Ascending aorta (tissue), 2 donors: ENCODE data around the gene MND1. TPM values are rescaled to one million over a fixed set of nuclear protein-coding genes. Genes with fewer than 3 reads are reported as not detected.

ENCODE experiments used
- DNase-seq, 2 donors: peaks; one replicate each; pipeline ENCODE4 v3.0.0-alpha.2; 2019; ENCODE audit warnings: low spot score in 2 of 2
- H3K27ac ChIP-seq, 2 donors: fragments of 200-600 bp; sonication (generic); one replicate each; pipeline ENCODE4 v1.5.1; 2016 to 2017; ENCODE audit warnings: mild to moderate bottlenecking in 1 of 2
- H3K27me3 ChIP-seq: fragments of 200-600 bp; sonication (generic); one replicate; pipeline ENCODE4 v1.5.1; 2017
- H3K36me3 ChIP-seq, 2 donors: fragments of 200-600 bp; sonication (generic); one replicate each; pipeline ENCODE4 v1.5.1; 2016
- H3K4me1 ChIP-seq, 2 donors: fragments of 200-600 bp; sonication (generic); one replicate each; pipeline ENCODE4 v1.5.1; 2016 to 2017; ENCODE audit warnings: mild to moderate bottlenecking in 1 of 2
- H3K4me3 ChIP-seq, 2 donors: fragments of 200-600 bp; sonication (generic); one replicate each; pipeline ENCODE4 v1.5.1; 2016 to 2017; ENCODE audit warnings: mild to moderate bottlenecking in 1 of 2
- H3K9me3 ChIP-seq, 2 donors: fragments of 200-600 bp; sonication (generic); one replicate each; pipeline ENCODE4 v1.5.1; 2016
- CTCF ChIP-seq, 3 experiments: fragments of 200-600 bp in 2 of 3; fragments of 450-650 bp in 1 of 3; sonication (generic) in 2 of 3; IDR thresholded peaks; one replicate each; pipeline ENCODE4 v1.5.1; 2016 to 2019; ENCODE audit warnings: antibody characterized with exemption in 3 of 3, mild to moderate bottlenecking in 1 of 3, moderate library complexity in 1 of 3
- intact Hi-C: fragments of 100-400 bp; cut with DNase I; formaldehyde crosslinking; loops from one replicate; pipeline ENCODE4 v1.15.1; 2023
- total RNA-seq: library from RNA; depleted of rRNA; stranded (reverse); fragments of >200 nt; gene quantifications from one replicate; pipeline ENCODE4 v1.1.0, GENCODE V29; 2016

The MND1 gene
- total RNA-seq, 1 donor from 2014 or later: not detected

DNA sequence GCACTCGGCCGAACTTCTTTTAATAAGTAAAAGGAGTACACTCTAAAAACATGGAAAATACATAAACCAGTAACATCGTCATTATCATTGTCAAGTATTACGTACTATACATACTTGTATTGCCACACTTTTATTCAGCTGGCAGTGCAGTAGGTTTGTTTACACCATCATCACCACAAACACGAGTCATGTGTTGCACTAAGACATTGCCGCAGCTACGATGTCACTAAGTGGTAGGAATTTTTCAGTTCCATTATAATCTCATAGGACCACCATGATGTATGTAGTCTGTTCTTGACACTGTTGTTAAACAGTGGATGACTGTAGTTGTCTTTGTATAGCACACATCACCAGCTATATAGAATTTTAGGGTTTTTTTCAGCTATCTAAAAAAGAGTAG, 73.6 kb downstream of the MND1 start:
- no peaks in the 10 kb centered on the region for H3K9me3 ChIP-seq
- intact Hi-C loops: no loop called here
- no peak overlapping the region for H3K27ac ChIP-seq
- no peaks in the 10 kb centered on the region for H3K36me3 ChIP-seq
- H3K4me1 ChIP-seq: no peaks in the 10 kb centered on the region
- no peak overlapping the region for H3K4me3 ChIP-seq
- H3K27me3 ChIP-seq: no peaks in the 10 kb centered on the region
- no peak for DNase-seq
- no peak for TF ChIP-seq CTCF (IDR thresholded peaks at IDR 0.05)

GRCh38 chr4:153418558-153418957, 74.1 kb downstream of the MND1 start:
- Histone ChIP-seq H3K27me3 (no peaks in the 10 kb centered on the region), H3K36me3 (no peaks in the 10 kb centered on the region), H3K4me1 (no peaks in the 10 kb centered on the region), H3K27ac (no peak overlapping the region), H3K9me3 (no peaks in the 10 kb centered on the region), H3K4me3 (no peak overlapping the region)
- intact Hi-C loops: no loop called here
- no peak for TF ChIP-seq CTCF (IDR thresholded peaks at IDR 0.05)
- no peak for DNase-seq

GRCh38 chr4:153419029-153419428, 74.5 kb downstream of the MND1 start:
- intact Hi-C loops: no loop called here
- no peaks in the 10 kb centered on the region for H3K36me3 ChIP-seq
- TF ChIP-seq CTCF (IDR thresholded peaks at IDR 0.05): no peak
- H3K27ac ChIP-seq: no peak overlapping the region
- H3K4me1 ChIP-seq: no peaks in the 10 kb centered on the region
- no peaks in the 10 kb centered on the region for H3K9me3 ChIP-seq
- no peak overlapping the region for H3K4me3 ChIP-seq
- no peak for DNase-seq
- no peaks in the 10 kb centered on the region for H3K27me3 ChIP-seq

DNA sequence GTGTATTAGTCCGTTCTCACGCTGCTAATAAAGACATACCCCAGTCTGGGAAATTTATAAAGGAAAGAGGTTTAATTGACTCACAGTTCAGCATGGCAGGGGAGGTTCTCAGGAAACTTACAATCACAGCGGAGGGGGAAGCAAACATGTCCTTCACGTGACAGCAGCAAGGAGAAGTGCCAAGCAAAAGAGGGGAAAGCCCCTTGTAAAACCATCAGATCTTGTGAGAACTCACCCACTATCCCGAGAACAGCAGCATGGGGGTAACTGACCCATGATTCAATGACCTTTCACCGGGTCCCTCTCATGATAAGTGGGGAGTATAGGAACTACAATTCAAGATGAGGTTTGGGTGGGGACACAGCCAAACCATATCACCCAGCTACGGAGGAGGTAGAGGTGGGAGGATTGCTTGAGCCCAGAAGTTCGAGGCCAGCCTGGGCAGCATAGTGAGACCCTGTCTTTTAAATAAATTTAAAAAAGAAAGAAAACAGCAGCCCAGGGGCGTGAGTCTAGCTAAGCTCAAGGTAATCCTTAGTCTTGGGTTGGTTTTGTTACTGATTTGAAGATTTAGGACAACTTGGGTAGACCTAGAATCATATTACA, 75.3 kb downstream of the MND1 start:
- Histone ChIP-seq H3K4me3 (no peak overlapping the region), H3K9me3 (no peaks in the 10 kb centered on the region), H3K27ac (no peak overlapping the region), H3K36me3 (no peaks in the 10 kb centered on the region), H3K4me1 (no peaks in the 10 kb centered on the region), H3K27me3 (no peaks in the 10 kb centered on the region)
- intact Hi-C loops: no loop called here
- DNase-seq: no peak
- TF ChIP-seq CTCF (IDR thresholded peaks at IDR 0.05): no peak

DNA sequence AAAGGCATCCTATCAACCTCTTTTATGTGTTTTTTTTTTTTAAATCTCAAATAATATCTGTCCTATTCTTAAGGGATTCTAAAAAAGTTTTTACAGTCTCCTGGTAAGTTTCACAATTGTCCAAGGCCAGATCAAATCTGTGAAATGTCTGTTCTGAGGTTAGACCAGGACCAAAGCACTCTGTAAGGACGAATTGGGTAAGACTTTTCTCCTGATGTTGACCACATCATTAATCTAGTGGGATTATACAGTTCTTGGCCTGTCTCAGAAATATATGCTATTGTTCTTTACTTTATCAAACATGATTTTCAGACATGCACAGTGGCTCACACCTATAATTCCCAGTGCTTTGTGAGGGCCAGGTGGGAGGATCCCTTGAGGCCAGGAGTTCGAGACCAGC, 75.9 kb downstream of the MND1 start:
- no peak overlapping the region for H3K27ac ChIP-seq
- no peak overlapping the region for H3K4me3 ChIP-seq
- TF ChIP-seq CTCF (IDR thresholded peaks at IDR 0.05): no peak
- no peak for DNase-seq
- intact Hi-C loops: no loop called here
- no peaks in the 10 kb centered on the region for H3K4me1 ChIP-seq
- H3K9me3 ChIP-seq: no peaks in the 10 kb centered on the region
- H3K27me3 ChIP-seq: no peaks in the 10 kb centered on the region
- H3K36me3 ChIP-seq: no peaks in the 10 kb centered on the region

DNA sequence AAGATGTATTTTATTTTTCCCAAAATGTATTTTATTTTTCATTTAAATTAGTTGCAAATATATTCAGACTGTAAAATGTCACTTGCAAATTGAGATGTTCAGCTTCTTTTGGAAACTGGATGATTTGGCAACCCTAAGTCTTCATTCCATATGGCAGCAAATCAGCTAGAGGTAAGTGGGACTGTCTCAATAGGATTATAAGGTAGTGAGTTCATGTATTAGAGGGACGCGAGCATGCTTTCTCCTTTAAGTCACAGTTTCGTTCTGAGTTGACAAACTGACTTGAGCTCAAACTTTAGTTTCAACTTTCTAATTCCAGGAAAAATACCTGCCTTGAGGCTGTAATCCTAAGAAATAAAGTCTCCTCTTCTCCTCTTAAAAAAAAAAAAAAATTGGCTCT, 77.5 kb downstream of the MND1 start:
- no peaks in the 10 kb centered on the region for H3K27me3 ChIP-seq
- no peaks in the 10 kb centered on the region for H3K36me3 ChIP-seq
- no peaks in the 10 kb centered on the region for H3K9me3 ChIP-seq
- no peak overlapping the region for H3K4me3 ChIP-seq
- TF ChIP-seq CTCF (IDR thresholded peaks at IDR 0.05): no peak
- intact Hi-C loops: no loop called here
- no peak for DNase-seq
- no peaks in the 10 kb centered on the region for H3K4me1 ChIP-seq
- no peak overlapping the region for H3K27ac ChIP-seq
